IgD-negative memory B cell (primary cell): ENCODE data around the gene VIPAS39. TPM values are rescaled to one million over a fixed set of nuclear protein-coding genes. Genes with fewer than 3 reads are reported as not detected.
"Not testable (repeated sequence)": the region's sequence is repeated elsewhere in the genome, so short reads cannot be mapped to it uniquely, and the experiment has no call there.

Experiments used
- H3K27ac Mint-ChIP-seq, 3 donors: one replicate each; pipeline ENCODE4 v1.8.0; 2020 to 2022; ENCODE audit warnings: mild to moderate bottlenecking in 3 of 3, mixed read lengths in 3 of 3, moderate library complexity in 1 of 3
- H3K27me3 Mint-ChIP-seq: one replicate; pipeline ENCODE4 v1.8.0; 2021; ENCODE audit warnings: mixed read lengths
- H3K36me3 Mint-ChIP-seq: one replicate; pipeline ENCODE4 v1.8.0; 2020; ENCODE audit warnings: mild to moderate bottlenecking, mixed read lengths
- H3K4me1 Mint-ChIP-seq, 3 donors: one replicate each; pipeline ENCODE4 v1.8.0; 2020 to 2022; ENCODE audit warnings: mixed read lengths in 3 of 3, mild to moderate bottlenecking in 1 of 3
- H3K4me3 Mint-ChIP-seq, 4 donors: one replicate each; pipeline ENCODE4 v1.8.0; 2020 to 2022; ENCODE audit warnings: mild to moderate bottlenecking in 4 of 4, mixed read lengths in 4 of 4, moderate library complexity in 3 of 4
- H3K9me3 Mint-ChIP-seq, 3 donors: one replicate each; pipeline ENCODE4 v1.8.0; 2020 to 2021; ENCODE audit warnings: mixed read lengths in 3 of 3, mild to moderate bottlenecking in 1 of 3
- polyA plus RNA-seq: library from polyadenylated mRNA; unstranded; fragments of 300-500 nt; fragmentation: Illumina TruSeq; gene quantifications from one replicate; pipeline ENCODE4 v1.2.3, GENCODE V29; 2021

The VIPAS39 gene
- polyA plus RNA-seq, 1 donor from 2014 or later, result 7.4 TPM

DNA sequence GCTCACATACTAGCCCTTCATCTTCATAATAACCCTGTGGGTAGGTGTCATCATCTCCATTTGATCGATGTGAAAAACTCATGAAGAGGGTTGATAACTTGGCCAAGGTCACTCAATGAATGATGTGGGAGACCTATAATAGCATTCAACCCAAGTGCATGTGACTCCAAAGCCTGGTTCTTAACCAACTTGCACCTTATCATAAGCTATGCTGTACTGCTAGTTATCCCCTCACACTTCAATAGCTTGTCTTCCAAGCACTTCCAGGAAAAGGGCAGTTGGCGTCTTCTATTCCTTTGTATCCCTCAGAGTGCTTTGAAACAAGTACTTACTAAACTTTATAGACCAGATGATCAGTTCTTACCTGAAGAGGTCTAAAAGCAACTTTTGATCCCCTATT is 15.2 kb downstream of the VIPAS39 start:
- H3K9me3 Mint-ChIP-seq, result no peaks in the 10 kb centered on the region

DNA sequence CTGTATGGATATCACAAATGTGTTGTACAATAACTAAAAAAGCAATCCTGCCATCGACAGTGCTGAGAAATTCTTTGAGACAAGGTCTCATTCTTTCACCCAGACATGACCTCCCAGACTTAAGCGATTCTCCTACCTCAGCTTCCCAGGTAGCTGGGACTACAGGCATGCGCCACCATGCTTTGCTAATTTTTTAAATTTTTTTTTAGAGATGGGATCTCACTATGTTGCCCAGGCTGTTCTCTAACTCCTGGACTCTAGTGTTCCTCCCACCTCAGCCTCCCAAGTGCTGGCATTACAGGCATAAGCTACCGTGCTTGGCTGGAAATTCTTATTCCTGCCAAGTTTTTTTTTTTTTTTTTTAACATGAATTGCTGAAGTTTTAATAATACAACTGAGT is 17.5 kb downstream of the VIPAS39 start:
- Mint-ChIP-seq H3K27me3 (no peaks in the 10 kb centered on the region), H3K27ac (no peak overlapping the region), H3K36me3 (peaks cover 14% of the 10 kb centered on the region), H3K9me3 (no peaks in the 10 kb centered on the region), H3K4me1 (no peaks in the 10 kb centered on the region), H3K4me3 (no peak overlapping the region)

More for the DNA sequence above, 15.2 kb downstream of the VIPAS39 start:
- H3K4me3 Mint-ChIP-seq, result no peak overlapping the region
- peaks cover 8% of the 10 kb centered on the region for H3K36me3 Mint-ChIP-seq
- H3K4me1 Mint-ChIP-seq, result no peaks in the 10 kb centered on the region
- H3K27ac Mint-ChIP-seq, result peak overlapping the region in 1 of 3 donors; percentile 47
- no peaks in the 10 kb centered on the region for H3K27me3 Mint-ChIP-seq

DNA sequence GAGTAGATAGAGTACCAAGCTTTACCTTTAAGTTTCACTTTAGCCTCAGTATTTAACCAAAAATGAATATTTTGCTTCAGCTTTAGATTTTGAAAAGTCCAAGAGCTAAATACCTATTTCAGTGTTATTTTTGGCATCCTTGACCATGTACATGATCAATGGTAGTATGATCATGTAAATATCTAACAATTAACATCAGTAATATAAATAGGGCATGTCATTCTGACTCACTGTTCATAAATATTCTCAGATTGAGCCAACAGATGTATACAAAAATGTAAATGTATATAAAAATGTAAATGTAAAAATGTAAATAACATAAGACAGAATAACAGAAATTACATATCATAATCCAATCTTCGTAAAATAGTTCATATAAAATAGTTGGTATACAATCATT is 18.8 kb downstream of the VIPAS39 start:
- Mint-ChIP-seq H3K27ac (no peak overlapping the region), H3K4me3 (no peak overlapping the region), H3K36me3 (peaks cover 16% of the 10 kb centered on the region), H3K27me3 (no peaks in the 10 kb centered on the region), H3K9me3 (no peaks in the 10 kb centered on the region), H3K4me1 (no peaks in the 10 kb centered on the region)

DNA sequence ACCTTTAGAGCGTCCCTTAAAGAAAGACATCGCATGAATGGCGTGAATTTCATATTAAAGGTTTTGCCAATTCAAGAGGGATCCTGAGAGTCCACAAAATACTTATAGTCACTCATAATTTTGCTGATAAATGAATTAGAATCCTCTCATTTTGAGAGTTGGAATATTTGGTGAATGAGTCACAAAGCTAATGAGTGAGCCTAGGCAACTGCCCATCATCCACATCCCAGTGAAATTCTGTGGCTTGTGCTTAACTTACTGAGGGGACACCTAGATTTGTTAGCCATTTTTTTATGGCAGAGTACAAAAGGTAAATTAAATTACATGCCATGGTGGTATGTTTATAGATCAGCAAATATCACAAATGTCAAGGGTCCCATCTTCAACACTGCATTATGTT is 21.4 kb downstream of the VIPAS39 start:
- H3K27me3 Mint-ChIP-seq, result no peaks in the 10 kb centered on the region
- no peaks in the 10 kb centered on the region for H3K4me1 Mint-ChIP-seq
- H3K36me3 Mint-ChIP-seq, result peaks cover 17% of the 10 kb centered on the region
- no peak overlapping the region for H3K4me3 Mint-ChIP-seq
- H3K9me3 Mint-ChIP-seq, result no peaks in the 10 kb centered on the region
- H3K27ac Mint-ChIP-seq, result no peak overlapping the region

DNA sequence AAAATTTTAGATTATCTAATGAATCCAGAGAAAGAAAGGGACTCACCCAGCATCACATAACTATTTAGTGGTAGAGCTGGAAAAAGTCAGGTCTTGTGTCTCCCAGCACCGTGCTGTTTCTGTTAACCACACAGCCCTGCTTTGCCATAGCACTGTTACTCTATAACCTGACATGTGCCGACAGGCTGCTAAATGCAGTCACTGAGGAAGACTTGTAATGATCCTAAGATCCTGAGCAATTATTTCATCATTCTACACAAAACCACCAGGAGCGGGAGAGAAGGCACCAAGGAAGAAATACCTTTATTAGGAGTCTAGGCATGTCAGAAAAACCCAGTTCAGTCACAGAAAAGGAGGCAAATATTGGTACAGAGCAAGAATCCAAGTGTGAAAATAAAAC is 31.0 kb downstream of the VIPAS39 start:
- H3K36me3 Mint-ChIP-seq, result peaks cover 38% of the 10 kb centered on the region
- no peaks in the 10 kb centered on the region for H3K27me3 Mint-ChIP-seq
- H3K27ac Mint-ChIP-seq, result no peak overlapping the region

DNA sequence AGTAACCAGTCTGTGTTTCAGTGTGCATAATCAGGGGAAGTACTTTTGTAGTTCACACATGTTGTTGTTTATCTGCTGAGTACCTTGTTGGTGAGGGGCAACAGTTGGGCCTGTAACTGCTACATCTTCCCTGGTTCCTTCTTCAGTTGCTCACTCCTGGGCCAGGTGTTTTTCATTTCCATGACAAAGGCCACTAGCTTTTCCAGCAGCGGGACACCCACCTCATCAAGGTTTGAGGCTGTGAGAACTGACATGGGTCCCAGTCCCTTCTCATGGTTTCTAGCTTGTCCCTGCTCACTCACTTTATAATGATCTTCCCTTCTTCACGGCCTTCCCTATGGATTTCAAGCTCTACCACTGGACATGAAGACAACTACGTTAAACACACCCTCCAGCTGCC is 32.5 kb downstream of the VIPAS39 start:
- peaks cover 38% of the 10 kb centered on the region for H3K36me3 Mint-ChIP-seq
- no peaks in the 10 kb centered on the region for H3K27me3 Mint-ChIP-seq
- H3K4me3 Mint-ChIP-seq, result no peak overlapping the region
- no peaks in the 10 kb centered on the region for H3K4me1 Mint-ChIP-seq
- H3K9me3 Mint-ChIP-seq, result peaks cover 0 to 13% (median 7%) of the 10 kb centered on the region in 3 donors
- peak overlapping the region in 1 of 3 donors; percentile 13 for H3K27ac Mint-ChIP-seq

More for the DNA sequence above, 31.0 kb downstream of the VIPAS39 start:
- Mint-ChIP-seq H3K4me1 (no peaks in the 10 kb centered on the region), H3K4me3 (no peak overlapping the region), H3K9me3 (peaks cover 0 to 5% (median 3%) of the 10 kb centered on the region in 3 donors)

DNA sequence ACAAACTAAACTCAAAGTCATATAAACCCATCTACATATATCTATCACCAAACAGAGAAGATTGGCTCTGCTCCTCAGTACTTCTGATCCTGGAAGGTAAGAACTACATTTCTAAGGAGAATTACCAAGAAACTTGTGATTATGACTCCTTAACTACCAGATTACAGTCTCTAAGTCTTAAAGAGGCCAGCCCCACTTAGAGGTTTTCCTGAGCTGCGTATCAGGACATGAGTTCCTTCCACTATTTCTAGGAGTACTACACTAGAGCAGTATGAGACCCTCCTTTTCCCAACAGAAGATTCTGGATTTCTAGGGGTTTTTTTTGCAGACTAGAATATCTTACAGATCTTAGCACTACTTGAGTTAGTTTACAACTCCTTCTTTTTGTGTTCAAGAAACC is 34.0 kb downstream of the VIPAS39 start, which contains the start of gene NOXRED1:
TSS of gene NOXRED1 (minus strand) at position 101 of the 400 bp plus-strand sequence. CDS start 634 bp downstream, outside the sequence.
- H3K27ac Mint-ChIP-seq, result peak within 1 kb of the TSS in 2 of 3 donors; percentile 13 to 26
- H3K27me3 Mint-ChIP-seq, result no peaks in the 10 kb centered on the region
- H3K36me3 Mint-ChIP-seq, result peaks cover 29% of the 10 kb centered on the region
- no peaks in the 10 kb centered on the region for H3K4me1 Mint-ChIP-seq
- peaks cover 0 to 20% (median 11%) of the 10 kb centered on the region in 3 donors for H3K9me3 Mint-ChIP-seq
- no peak within 1 kb of the TSS for H3K4me3 Mint-ChIP-seq

DNA sequence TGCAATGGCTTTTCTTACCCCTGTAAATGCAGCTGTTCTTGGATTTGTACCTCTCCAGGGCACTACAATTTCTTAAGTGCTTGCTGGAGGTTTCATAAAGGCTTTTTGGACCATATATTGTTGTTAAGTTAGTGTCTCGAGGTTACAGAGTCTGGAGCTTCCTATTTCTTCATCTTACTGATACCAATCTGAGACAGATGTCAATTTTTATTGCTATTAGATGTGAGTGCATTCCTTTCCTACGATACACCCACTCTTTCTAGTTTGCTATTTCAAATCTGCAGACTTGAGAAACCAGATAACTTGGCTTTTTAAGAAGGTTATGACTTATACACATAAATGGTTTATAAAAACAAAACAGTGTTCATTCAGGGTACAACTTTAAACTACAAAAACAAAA is 36.2 kb downstream of the VIPAS39 start:
- H3K27me3 Mint-ChIP-seq, result no peaks in the 10 kb centered on the region
- H3K27ac Mint-ChIP-seq, result no peak overlapping the region
- H3K36me3 Mint-ChIP-seq, result peaks cover 16% of the 10 kb centered on the region
- peaks cover 3 to 28% (median 11%) of the 10 kb centered on the region in 3 donors for H3K9me3 Mint-ChIP-seq
- no peak overlapping the region for H3K4me3 Mint-ChIP-seq
- H3K4me1 Mint-ChIP-seq, result peaks cover 0 to 2% (median 0%) of the 10 kb centered on the region in 3 donors

DNA sequence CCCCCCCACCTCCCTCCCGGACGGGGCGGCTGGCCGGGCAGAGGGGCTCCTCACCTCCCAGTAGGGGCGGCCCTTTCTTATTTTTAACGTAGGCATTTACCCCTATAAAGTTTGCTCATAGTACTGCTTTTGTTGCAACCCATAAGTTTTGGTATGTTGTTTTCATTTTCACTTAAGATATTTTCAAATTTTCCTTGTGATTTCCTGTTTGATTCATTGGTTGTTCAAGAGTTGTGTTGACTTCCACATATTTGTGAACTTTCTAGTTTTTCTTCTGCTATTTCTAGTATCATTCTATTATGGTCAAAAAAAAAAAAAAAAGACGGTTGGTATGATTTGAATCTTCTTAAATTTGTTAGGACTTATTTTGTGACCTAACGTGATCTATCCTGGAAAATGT is 40.6 kb downstream of the VIPAS39 start:
- Mint-ChIP-seq H3K4me3 (no peak overlapping the region), H3K9me3 (peaks cover 3 to 27% (median 7%) of the 10 kb centered on the region in 3 donors)

DNA sequence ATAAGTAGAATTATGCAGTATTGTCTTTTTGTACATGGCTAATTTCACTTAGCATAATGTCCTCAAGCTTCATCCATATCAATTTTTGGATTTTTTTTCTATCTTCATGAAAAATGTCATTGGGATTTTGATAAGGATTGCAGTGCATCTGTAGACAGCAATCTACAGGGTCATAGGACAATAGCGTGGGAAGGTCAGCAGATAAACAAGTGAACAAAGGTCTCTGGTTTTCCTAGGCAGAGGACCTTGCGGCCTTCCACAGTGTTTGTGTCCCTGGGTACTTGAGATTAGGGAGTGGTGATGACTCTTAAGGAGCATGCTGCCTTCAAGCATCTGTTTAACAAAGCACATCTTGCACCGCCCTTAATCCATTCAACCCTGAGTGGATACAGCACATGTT is 41.3 kb downstream of the VIPAS39 start:
- not testable (repeated sequence) for H3K4me3 Mint-ChIP-seq, H3K36me3 Mint-ChIP-seq, H3K27me3 Mint-ChIP-seq, H3K27ac Mint-ChIP-seq, H3K4me1 Mint-ChIP-seq
- peaks cover 3 to 20% (median 7%) of the 10 kb centered on the region in 3 donors for H3K9me3 Mint-ChIP-seq

More for the DNA sequence above, 40.6 kb downstream of the VIPAS39 start:
- Mint-ChIP-seq H3K36me3 (no peaks in the 10 kb centered on the region), H3K27me3 (no peaks in the 10 kb centered on the region), H3K4me1 (peaks cover 0 to 2% (median 0%) of the 10 kb centered on the region in 3 donors), H3K27ac (no peak overlapping the region)

DNA sequence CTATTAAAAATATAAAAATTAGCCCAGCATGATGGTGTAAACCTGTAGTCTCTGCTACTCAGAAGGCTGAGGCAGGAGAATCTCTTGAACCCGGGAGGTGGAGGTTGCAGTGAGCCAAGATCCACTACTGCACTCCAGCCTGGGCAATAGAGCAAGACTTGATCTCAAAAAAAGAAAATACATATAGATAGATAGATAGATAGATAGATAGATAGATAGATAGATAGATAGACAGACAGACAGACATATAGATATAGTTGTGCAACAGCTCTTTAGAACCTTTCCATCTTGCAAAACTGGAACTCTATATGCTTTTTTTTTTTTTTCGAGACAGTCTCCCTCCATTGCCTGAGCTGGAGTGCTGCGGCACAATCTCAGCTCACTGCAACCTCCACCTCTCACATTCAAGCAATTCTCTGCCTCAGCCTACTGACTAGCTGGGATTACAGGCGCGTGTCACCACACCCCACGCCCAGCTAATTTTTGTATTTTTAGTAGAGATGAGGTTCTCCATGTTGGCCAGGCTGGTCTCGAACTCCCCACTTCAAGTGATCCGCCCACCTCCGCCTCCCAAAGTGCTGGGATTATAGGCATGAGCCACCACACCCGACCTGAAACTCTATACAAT is 41.9 kb downstream of the VIPAS39 start:
- peaks cover 3 to 19% (median 7%) of the 10 kb centered on the region in 3 donors for H3K9me3 Mint-ChIP-seq
- H3K27ac Mint-ChIP-seq, H3K36me3 Mint-ChIP-seq, H3K4me3 Mint-ChIP-seq, H3K4me1 Mint-ChIP-seq, H3K27me3 Mint-ChIP-seq: not testable (repeated sequence)

DNA sequence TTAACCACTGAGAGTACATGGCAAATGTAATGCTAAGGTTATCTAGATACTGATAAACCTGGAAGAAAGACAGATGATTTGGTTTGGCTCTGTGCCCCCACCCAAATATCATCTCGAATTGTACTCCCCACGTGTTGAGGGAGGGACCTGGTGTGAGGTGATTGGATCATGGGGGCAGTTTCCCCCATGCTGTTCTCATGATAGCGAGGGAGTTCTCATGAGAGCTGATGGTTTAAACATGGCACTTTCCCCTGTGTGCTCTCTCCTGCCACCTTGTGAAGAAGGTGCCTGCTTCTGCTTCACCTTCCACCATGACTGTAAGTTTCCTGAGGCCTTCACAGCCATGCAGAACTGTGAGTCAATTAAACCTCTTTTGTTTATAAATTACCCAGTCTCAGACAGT is 48.3 kb downstream of the VIPAS39 start:
- H3K4me1 Mint-ChIP-seq, result peaks cover 0 to 10% (median 8%) of the 10 kb centered on the region in 3 donors
- no peak overlapping the region for H3K27ac Mint-ChIP-seq
- no peaks in the 10 kb centered on the region for H3K27me3 Mint-ChIP-seq
- H3K36me3 Mint-ChIP-seq, result no peaks in the 10 kb centered on the region
- H3K9me3 Mint-ChIP-seq, result no peaks in the 10 kb centered on the region
- no peak overlapping the region for H3K4me3 Mint-ChIP-seq

DNA sequence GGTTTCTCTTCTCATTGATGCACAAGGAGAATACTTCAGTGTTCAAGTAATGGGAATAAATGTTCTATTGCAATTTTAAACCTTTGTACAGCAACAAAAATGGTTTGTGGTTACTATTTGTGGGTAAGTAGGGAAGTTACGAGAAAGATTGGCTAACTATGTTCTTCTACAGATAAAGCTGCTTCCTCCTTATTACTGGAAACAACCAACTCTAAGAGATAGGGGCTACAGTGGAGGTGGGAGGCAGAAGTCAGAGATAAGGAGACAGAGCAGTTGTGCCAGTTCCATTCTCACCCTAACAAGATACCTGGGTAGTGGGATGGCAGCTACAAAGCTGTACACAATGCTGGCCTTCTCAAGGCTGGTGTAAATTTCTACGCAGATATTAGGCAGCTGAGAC is 50.2 kb downstream of the VIPAS39 start:
- Mint-ChIP-seq H3K27me3 (no peaks in the 10 kb centered on the region), H3K36me3 (no peaks in the 10 kb centered on the region), H3K4me1 (peaks cover 0 to 10% (median 8%) of the 10 kb centered on the region in 3 donors), H3K4me3 (no peak overlapping the region), H3K27ac (no peak overlapping the region), H3K9me3 (no peaks in the 10 kb centered on the region)

DNA sequence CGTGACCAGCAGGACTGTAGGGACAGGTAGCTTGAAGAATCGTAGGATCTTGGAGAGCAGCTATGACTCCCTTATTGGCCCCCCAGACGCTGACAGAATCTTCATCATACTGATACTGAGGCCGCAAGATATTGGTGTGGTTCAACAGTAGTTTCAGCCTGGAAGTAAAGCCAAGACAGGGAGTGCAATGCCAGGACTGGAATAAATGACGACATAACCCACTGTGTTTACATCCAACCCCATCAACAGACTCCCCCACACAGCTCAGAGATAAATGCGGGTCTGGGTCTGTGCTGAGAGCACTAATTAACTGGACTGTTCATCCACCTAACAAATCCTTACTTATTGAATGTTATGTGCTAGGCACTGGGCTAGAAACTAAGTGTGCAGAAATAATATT is 50.7 kb downstream of the VIPAS39 start:
- Mint-ChIP-seq H3K9me3 (no peaks in the 10 kb centered on the region), H3K27me3 (no peaks in the 10 kb centered on the region), H3K36me3 (no peaks in the 10 kb centered on the region), H3K4me1 (peaks cover 0 to 10% (median 8%) of the 10 kb centered on the region in 3 donors), H3K27ac (no peak overlapping the region), H3K4me3 (no peak overlapping the region)

DNA sequence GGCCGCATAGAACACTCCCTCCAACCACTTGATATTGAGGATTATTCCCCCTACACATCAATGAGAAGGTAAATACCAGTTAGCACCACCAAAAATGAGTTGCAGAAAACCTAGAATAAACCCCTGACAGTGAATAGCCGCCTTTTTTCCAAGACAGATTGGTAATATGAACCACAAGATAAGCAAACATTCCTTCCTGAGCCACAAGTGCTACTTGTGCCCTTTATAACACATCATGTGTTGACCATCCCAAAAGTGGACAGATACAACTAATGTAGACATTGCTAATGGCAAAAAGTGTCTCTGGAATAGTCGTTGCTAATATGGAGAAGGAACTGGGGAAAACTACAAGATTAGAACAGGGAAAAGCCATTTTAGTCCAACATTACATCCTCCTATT is 51.3 kb downstream of the VIPAS39 start:
- peaks cover 0 to 10% (median 8%) of the 10 kb centered on the region in 3 donors for H3K4me1 Mint-ChIP-seq
- H3K4me3 Mint-ChIP-seq, result no peak overlapping the region
- H3K27ac Mint-ChIP-seq, result no peak overlapping the region
- no peaks in the 10 kb centered on the region for H3K27me3 Mint-ChIP-seq
- H3K9me3 Mint-ChIP-seq, result no peaks in the 10 kb centered on the region
- H3K36me3 Mint-ChIP-seq, result no peaks in the 10 kb centered on the region

DNA sequence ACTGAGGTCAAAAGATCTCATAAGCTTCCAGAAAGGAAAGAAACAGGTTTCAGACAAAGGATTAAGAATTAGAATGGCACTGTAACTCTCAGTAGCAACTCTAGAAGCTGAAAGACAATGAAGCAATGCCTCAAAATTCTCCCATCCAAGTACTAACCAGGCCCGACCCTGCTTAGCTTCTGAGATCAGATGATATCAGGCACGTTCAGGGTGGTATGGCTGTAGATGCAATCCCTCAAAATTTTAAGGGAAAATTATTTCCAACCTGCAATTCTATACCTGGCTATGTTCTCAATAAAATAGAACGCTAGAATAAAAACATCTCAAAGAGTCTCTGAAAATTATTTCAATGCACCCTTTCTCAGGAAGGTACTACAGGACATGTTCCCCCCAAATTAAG is 53.6 kb downstream of the VIPAS39 start:
- peaks cover 4% of the 10 kb centered on the region for H3K36me3 Mint-ChIP-seq

More for the DNA sequence above, 53.6 kb downstream of the VIPAS39 start:
- Mint-ChIP-seq H3K9me3 (no peaks in the 10 kb centered on the region), H3K27ac (no peak overlapping the region), H3K27me3 (no peaks in the 10 kb centered on the region), H3K4me3 (no peak overlapping the region), H3K4me1 (peaks cover 0 to 7% (median 5%) of the 10 kb centered on the region in 3 donors)
